ENCODE measurements around the gene PLEKHD1.
"Not testable (repeated sequence)": the region's sequence is repeated elsewhere in the genome, so short reads cannot be mapped to it uniquely, and the experiment has no call there.

The PLEKHD1 gene

GRCh38 chr14:69484444-69485314 lies at the start of gene PLEKHD1:
PLEKHD1 (plus strand) TSS chr14:69484728; CDS start chr14:69484966, 238 bp downstream.
- DNase-seq = no peak
- in situ Hi-C loops (cut with MboI; ENCODE audit: low pct_unique_long_range_greater_than_20kb, low sequenced_read_pairs) = no loop called here

DNA sequence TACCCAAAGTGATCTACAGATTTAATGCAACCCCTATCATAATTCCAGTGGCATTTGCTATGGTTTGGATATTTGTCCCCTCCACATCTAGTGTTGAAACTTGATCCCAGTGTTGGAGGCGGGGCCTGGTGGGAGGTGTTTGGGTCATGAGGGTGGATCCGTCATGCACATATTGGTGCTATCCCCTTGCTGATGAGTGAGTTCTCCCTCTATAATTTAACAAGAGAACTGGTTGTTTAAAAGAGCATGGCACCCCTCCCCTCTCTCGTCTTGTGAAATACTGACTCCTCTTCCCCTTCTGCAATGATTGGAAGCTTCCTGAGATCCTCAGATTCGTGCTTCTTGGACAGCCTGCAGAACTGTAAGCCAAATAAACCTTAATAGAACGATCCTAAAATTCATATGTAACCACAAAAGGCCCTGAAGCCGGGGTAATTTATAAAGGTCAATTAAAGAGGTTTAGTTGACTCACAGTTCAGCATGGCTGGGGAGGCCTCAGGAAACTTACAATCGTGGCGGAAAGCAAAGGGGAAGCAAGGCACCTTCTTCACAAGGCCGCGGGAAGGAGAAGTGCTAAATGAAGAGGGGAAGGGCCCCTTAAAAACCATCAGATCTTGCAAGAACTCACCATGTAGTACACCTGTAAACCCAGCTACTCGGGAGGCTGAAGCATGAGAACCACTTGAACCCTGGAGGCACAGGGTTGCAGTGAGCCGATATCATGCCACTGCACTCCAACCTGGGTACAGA lies 44.8 kb upstream of the PLEKHD1 start:
- in situ Hi-C loops (cut with MboI; ENCODE audit: low pct_unique_long_range_greater_than_20kb, low sequenced_read_pairs) = no loop called here
- DNase-seq = peak; percentile 18

- in situ Hi-C loops (cut with MboI; ENCODE audit: low pct_unique_long_range_greater_than_20kb, low sequenced_read_pairs) = no loop called here
- no peak for DNase-seq
Observed at GRCh38 chr14:69441948-69442347, 42.6 kb upstream of the PLEKHD1 start.

- DNase-seq = no peak
- in situ Hi-C loops (cut with MboI; ENCODE audit: low pct_unique_long_range_greater_than_20kb, low sequenced_read_pairs) = no loop called here
Observed at GRCh38 chr14:69443296-69443805, 41.2 kb upstream of the PLEKHD1 start.

DNA sequence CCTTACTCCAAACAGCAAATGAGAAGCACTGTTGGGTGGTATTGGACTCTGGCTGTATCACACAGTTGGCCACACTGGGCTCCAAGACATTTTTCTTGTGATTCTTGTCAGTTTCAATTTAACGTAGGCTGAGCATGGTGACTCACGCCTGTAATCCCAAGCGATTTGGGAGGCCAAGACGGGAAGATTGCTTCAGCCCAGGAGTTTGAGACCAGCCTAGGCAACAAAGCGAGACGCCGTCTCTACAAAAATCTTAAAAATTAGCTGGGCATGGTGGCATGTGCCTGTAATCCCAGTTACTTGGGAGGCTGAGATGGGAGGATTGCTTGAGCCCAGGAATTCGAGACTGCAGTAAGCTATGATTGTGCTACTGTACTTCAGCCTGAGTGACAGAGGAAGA lies 35.3 kb upstream of the PLEKHD1 start:
- no peak for DNase-seq
- in situ Hi-C loops (cut with MboI; ENCODE audit: low pct_unique_long_range_greater_than_20kb, low sequenced_read_pairs) = no loop called here

DNA sequence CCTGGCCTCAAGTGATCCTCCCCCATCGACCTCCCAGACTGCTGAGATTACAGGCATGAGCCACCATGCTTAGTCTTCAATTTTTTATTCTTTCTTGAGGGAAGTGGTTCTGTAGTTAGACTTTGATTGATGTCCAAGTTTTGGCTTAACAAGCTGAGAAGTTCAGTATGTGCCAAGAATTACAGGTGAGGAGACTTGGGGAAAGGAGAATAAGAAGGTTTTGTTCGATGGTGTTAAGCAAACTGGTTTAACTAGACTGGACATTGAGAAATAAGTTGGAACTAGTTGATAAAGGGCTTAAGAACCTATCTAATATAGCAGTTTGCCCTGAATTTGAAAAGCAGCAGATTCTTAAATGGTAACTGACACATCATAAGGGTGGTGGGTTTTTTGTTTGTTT lies 32.6 kb upstream of the PLEKHD1 start:
- no peak for DNase-seq
- in situ Hi-C loops (cut with MboI; ENCODE audit: low pct_unique_long_range_greater_than_20kb, low sequenced_read_pairs) = no loop called here

GRCh38 chr14:69458350-69458749 lies 26.2 kb upstream of the PLEKHD1 start:
- in situ Hi-C loops (cut with MboI; ENCODE audit: low pct_unique_long_range_greater_than_20kb, low sequenced_read_pairs) = no loop called here
- no peak for DNase-seq

DNA sequence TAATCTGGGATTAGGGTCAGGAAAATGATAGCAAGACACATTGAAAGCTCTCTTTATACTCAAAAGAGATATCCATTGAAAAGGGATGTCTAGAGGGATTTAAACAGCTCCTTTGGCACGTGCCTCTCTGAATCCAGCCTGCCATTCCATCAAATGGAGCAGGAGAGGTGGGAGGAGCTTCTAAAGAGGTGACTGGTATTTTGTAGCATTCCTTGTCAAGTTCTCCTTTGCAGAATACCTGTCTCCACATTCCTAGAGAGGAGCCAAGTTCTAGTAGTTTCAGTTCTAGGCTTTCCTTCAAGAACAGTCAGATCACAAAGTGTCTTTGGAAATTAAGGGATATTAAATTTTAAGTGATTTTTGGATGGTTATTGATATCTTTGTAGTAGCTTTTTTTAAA lies 25.4 kb upstream of the PLEKHD1 start:
- DNase-seq = no peak
- in situ Hi-C loops (cut with MboI; ENCODE audit: low pct_unique_long_range_greater_than_20kb, low sequenced_read_pairs) = no loop called here

- peak; percentile 68 for DNase-seq
- in situ Hi-C loops (cut with MboI; ENCODE audit: low pct_unique_long_range_greater_than_20kb, low sequenced_read_pairs) = no loop called here
Observed at GRCh38 chr14:69460093-69460701, 24.3 kb upstream of the PLEKHD1 start.

GRCh38 chr14:69464379-69464778 lies 20.1 kb upstream of the PLEKHD1 start:
- DNase-seq = no peak
- in situ Hi-C loops (cut with MboI; ENCODE audit: low pct_unique_long_range_greater_than_20kb, low sequenced_read_pairs) = no loop called here

GRCh38 chr14:69464829-69465228 lies 19.7 kb upstream of the PLEKHD1 start:
- no peak for DNase-seq
- in situ Hi-C loops (cut with MboI; ENCODE audit: low pct_unique_long_range_greater_than_20kb, low sequenced_read_pairs) = no loop called here

GRCh38 chr14:69468949-69469348 lies 15.6 kb upstream of the PLEKHD1 start:
- peak; percentile 11 for DNase-seq
- in situ Hi-C loops (cut with MboI; ENCODE audit: low pct_unique_long_range_greater_than_20kb, low sequenced_read_pairs) = no loop called here

GRCh38 chr14:69471436-69471835 lies 13.1 kb upstream of the PLEKHD1 start:
- no peak for DNase-seq
- in situ Hi-C loops (cut with MboI; ENCODE audit: low pct_unique_long_range_greater_than_20kb, low sequenced_read_pairs) = no loop called here

DNA sequence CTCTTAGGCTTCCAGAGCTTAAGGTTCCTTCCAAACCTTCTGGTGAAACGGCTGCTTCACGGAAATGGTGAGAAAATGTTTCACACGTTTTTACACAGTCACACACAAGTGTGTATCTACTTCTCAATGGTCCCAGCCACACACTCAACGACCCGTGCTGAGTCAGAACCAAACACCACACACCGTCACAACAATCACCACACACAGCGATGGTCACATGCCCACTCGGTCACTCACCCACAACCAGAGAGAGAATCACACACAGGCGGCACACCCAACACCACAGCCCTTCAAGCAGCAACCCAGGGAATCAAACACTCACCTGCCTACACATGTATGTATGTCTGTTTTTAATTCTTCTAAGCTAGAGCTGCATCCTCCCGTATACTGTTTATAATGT lies 12.6 kb upstream of the PLEKHD1 start:
- DNase-seq = no peak
- in situ Hi-C loops (cut with MboI; ENCODE audit: low pct_unique_long_range_greater_than_20kb, low sequenced_read_pairs) = no loop called here

GRCh38 chr14:69473260-69473659 lies 11.3 kb upstream of the PLEKHD1 start:
- no peak for DNase-seq
- in situ Hi-C loops (cut with MboI; ENCODE audit: low pct_unique_long_range_greater_than_20kb, low sequenced_read_pairs) = no loop called here

DNA sequence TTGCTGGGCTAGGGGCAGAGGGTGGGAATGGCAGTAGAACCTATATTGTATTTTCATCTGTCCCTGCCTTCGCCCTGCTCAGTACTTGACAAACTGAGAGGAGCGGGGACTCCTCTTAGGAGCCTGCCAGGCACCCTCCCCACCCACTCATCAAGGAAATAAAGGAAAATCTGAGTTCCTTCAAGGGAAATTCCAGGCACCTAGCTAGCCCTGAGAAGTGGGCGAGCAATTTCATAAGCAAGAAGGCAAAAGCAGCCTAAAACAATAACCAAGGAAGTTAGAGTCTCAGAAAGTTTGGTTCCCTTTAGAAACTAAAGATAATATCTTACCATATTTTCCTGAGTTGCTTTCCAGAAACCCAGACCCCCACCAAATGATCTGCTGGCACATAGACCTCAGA lies 10.6 kb upstream of the PLEKHD1 start:
- DNase-seq = no peak
- in situ Hi-C loops (cut with MboI; ENCODE audit: low pct_unique_long_range_greater_than_20kb, low sequenced_read_pairs) = no loop called here

DNA sequence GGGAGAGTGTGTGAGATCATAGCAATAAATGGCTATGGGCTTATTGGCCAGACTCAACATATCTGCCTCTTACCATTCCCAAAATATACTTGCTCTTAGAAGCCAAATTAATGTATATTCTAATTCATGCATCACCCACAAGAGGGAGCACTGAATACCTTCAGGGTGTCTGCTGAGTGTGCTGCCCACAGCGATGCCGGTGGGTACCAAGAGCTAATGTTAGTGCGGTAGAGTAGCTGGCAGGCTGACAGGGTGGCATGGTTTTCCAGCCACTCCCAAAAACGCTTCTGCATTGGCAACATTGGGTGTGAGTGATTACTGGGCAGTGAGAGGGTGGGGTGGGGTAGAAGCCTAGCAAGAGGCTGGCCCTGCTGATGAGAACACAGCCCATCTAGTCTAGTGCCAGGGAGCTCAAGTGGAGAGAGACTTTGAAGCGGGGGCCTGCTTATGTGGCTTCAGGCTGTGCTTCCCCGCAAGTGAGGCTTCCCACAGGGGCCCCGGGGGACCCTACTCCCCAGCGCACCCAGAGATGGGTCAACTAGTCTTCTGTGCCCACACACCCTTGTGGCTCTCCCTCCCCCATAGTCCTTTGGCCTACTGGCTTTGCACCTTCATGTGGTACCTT lies 9.2 kb upstream of the PLEKHD1 start:
- in situ Hi-C loops (cut with MboI; ENCODE audit: low pct_unique_long_range_greater_than_20kb, low sequenced_read_pairs) = no loop called here
- peak; percentile 27 for DNase-seq

DNA sequence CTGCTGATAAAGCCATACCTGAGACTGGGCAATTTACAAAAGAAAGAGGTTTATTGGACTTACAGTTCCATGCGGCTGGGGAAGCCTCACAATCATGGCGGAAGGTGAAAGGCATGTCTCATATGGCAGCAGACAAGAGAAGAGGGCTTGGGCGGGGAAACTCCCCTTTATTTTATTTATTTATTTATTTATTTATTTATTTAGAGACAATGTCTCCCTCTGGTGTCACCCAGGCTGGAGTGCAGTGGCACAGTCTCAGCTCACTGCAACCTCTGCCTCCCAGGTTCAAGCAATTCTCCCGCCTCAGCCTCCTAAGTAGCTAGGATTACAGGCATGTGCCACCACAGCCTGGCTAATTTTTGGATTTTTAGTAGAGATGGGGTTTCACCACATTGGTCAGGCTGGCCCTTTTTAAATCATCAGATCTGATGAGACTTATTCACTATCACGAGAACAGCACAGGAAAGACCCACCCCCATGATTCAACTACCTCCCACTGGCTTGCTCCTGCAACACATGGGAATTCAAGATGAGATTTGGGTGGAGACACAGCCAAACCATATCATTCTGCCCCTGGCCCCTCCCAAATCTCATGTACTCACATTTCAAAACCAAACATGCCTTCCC lies 7.6 kb upstream of the PLEKHD1 start:
- in situ Hi-C loops (cut with MboI; ENCODE audit: low pct_unique_long_range_greater_than_20kb, low sequenced_read_pairs) = not testable (repeated sequence)

GRCh38 chr14:69478055-69478454 lies 6.5 kb upstream of the PLEKHD1 start:
- in situ Hi-C loops (cut with MboI; ENCODE audit: low pct_unique_long_range_greater_than_20kb, low sequenced_read_pairs); DNase-seq: not testable (repeated sequence)

More for the DNA sequence above, 7.6 kb upstream of the PLEKHD1 start:
- DNase-seq = not testable (repeated sequence)

All from KBM-7 (cell line).